Mucosa of descending colon (tissue), 3 donors: ENCODE results near the gene HACL1. TPM values are rescaled to one million over a fixed set of nuclear protein-coding genes. Genes with fewer than 3 reads are reported as not detected.
A peak's percentile ranks its signal among the peaks of the same experiment; 100 is the strongest.

ENCODE experiments used
- ATAC-seq: fragments of 200-7000 bp; cut with Tn5 transposase; one replicate; pipeline ENCODE4 v1.9.1; 2020; ENCODE audit warnings: mild to moderate bottlenecking, moderate library complexity
- DNase-seq, 3 donors: peaks; one replicate each; pipeline ENCODE4 v3.0.0-alpha.2; 2020
- H3K36me3 ChIP-seq: fragments of 200-600 bp; one replicate; pipeline ENCODE4 v1.8.0; 2021; ENCODE audit warnings: low read depth, mild to moderate bottlenecking
- H3K4me1 ChIP-seq: fragments of 200-600 bp; one replicate; pipeline ENCODE4 v1.8.0; 2021; ENCODE audit warnings: low read depth, mild to moderate bottlenecking
- H3K4me3 ChIP-seq: fragments of 200-600 bp; one replicate; pipeline ENCODE4 v1.8.0; 2021; ENCODE audit warnings: mild to moderate bottlenecking
- H3K9me3 ChIP-seq: fragments of 200-600 bp; one replicate; pipeline ENCODE4 v1.8.0; 2021; ENCODE audit warnings: mild to moderate bottlenecking
- intact Hi-C, 2 donors: fragments of 100-400 bp; cut with DNase I in 1 of 2; cut with micrococcal nuclease in 1 of 2; formaldehyde crosslinking; loops; one replicate each; pipeline versions ENCODE4 v1.11.0 to v1.11.1; 2022; cut with DNase I, micrococcal nuclease
- total RNA-seq, 3 donors: library from RNA; stranded (reverse); fragmentation: NEBNext Ultra II Directional in 2 of 3; extraction: Animal tissue kit (Norgen Biotek cat#: 25700) in 2 of 3; gene quantifications; one replicate each; pipeline versions ENCODE4 v1.2.1 to v1.2.4, GENCODE V29; 2021 to 2023
- TF ChIP-seq, protein P1 (sequence below): fragments of 200-600 bp; IDR thresholded peaks from one replicate; pipeline ENCODE4 v1.8.0; 2022; ENCODE audit warnings: antibody characterized with exemption, mild to moderate bottlenecking
- donor health status: DM: no; HTN: no; CAD: no; lungs with moderate emphysema.
- donor health status: DM: no; HTN: no; CAD: no.
- donor health status: DM: no; HTN: yes; CAD: no.

The HACL1 gene
- total RNA-seq, 3 donors from 2014 or later: 15.0 to 24.2 (median 19.4) TPM

DNA sequence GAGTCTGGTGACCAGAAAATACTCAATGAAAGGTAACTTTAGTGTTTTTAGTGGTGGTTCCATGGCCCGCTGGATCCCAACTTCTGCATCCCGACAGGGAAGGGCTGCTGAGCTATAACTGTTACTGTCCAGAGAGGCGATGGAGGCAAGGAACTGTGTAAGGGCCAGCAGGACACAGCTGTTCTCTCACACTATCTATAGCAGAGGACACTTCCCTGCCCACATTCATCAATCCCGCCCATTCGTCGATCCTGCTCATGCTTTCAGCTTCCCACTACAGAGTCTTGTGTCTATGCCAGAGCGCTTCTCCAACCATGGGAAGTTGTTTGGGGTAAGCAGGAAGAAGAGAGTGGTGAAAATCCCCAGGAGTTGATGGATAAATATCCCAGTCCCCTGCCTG is 88.3 kb downstream of the HACL1 start:
- no peak for DNase-seq
- no peak for ATAC-seq
- Histone ChIP-seq H3K36me3 (no peaks in the 10 kb centered on the region), H3K4me3 (no peak overlapping the region), H3K4me1 (no peaks in the 10 kb centered on the region), H3K9me3 (no peaks in the 10 kb centered on the region)
- intact Hi-C loops: no loop called here
- TF ChIP-seq, protein P1, sequence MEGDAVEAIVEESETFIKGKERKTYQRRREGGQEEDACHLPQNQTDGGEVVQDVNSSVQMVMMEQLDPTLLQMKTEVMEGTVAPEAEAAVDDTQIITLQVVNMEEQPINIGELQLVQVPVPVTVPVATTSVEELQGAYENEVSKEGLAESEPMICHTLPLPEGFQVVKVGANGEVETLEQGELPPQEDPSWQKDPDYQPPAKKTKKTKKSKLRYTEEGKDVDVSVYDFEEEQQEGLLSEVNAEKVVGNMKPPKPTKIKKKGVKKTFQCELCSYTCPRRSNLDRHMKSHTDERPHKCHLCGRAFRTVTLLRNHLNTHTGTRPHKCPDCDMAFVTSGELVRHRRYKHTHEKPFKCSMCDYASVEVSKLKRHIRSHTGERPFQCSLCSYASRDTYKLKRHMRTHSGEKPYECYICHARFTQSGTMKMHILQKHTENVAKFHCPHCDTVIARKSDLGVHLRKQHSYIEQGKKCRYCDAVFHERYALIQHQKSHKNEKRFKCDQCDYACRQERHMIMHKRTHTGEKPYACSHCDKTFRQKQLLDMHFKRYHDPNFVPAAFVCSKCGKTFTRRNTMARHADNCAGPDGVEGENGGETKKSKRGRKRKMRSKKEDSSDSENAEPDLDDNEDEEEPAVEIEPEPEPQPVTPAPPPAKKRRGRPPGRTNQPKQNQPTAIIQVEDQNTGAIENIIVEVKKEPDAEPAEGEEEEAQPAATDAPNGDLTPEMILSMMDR: no peak

DNA sequence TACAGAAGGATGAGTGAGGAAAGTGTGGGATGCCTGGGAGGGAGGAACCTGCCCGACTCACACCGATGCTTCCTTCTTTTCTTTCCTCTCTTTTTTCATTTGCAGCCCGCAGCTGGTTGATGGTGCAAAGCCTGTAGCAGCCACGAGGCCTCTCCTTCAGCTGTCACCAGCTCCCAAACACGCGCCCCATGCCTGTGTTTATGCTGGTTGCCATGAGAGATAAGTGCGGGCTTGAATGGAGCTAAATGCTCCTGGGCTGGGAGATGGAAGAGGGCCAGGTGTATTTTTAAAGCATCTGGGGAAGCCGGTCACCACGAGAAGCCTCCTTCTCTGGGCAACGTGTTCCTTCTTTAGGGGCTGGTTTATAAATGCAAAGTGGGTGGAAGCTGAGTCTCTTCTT is 89.2 kb downstream of the HACL1 start:
- no peaks in the 10 kb centered on the region for H3K4me1 ChIP-seq
- H3K9me3 ChIP-seq: no peaks in the 10 kb centered on the region
- DNase-seq (peak in 1 of 3 donors; percentile 21), ATAC-seq (peak; percentile 18)
- no peaks in the 10 kb centered on the region for H3K36me3 ChIP-seq
- intact Hi-C loops: no loop called here
- TF ChIP-seq, protein P1: no peak
- H3K4me3 ChIP-seq: no peak overlapping the region

DNA sequence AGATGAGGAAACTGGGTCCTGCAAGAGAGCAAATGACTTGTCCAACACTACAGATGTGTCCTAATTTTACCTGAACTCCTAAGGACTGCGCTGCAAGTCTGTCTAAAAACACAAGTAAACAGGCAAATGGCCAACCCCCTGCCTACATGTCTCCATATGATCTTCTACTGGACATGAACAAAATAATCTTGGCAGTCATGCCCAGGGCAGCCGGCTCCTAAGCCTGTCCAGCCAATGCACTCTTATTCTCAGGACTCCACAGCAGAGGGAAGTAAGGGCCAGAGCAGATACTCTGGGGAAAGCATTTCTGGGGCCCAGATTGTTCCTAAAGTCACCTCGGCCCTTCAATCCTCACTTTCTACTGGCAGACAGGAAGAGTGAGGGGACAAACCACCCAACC is 90.2 kb downstream of the HACL1 start:
- Histone ChIP-seq H3K4me3 (no peak overlapping the region), H3K9me3 (no peaks in the 10 kb centered on the region), H3K4me1 (no peaks in the 10 kb centered on the region), H3K36me3 (no peaks in the 10 kb centered on the region)
- TF ChIP-seq, protein P1: no peak
- intact Hi-C loops: no loop called here
- DNase-seq (no peak), ATAC-seq (no peak)

Other genes starting within 250 kb of the HACL1 start
- gene METTL6, start 174.0 kb downstream of the HACL1 start, total RNA-seq: 10 to 100 TPM; 10.1 to 13.7 (median 10.1) TPM
- gene EAF1, start 174.0 kb downstream of the HACL1 start, total RNA-seq: 10 to 100 TPM; 15.6 to 23.4 (median 21.3) TPM
- gene COLQ, start 79.9 kb downstream of the HACL1 start, total RNA-seq: 1 to 10 TPM; 1.1 to 3.0 (median 1.5) TPM
- gene BTD, start 176 bp upstream of the HACL1 start, total RNA-seq: 10 to 100 TPM; 22.6 to 32.5 (median 26.6) TPM
- gene ANKRD28, start 196.4 kb upstream of the HACL1 start, total RNA-seq: 10 to 100 TPM; 50.5 to 57.3 (median 55.3) TPM